H1 (cell line): ENCODE data around the gene DET1.

Experiments used
- CREB1 ChIP-seq: IDR thresholded peaks from 2 replicates; pipeline ENCODE4 v1.6.1; 2012; ENCODE audit warnings: inconsistent platforms
- EP300 ChIP-seq, 2 experiments: IDR thresholded peaks; 1 replicate in 1 of 2; 2 replicates in 1 of 2; pipeline ENCODE4 v1.6.1; 2011 to 2012; ENCODE audit warnings: low read depth in 2 of 2, low read length in 2 of 2, mild to moderate bottlenecking in 2 of 2, borderline replicate concordance in 1 of 2, inconsistent platforms in 1 of 2, moderate library complexity in 1 of 2
- TF ChIP-seq, protein P1 (sequence below), 3 experiments: IDR thresholded peaks; 1 replicate in 2 of 3; 2 replicates in 1 of 3; pipeline versions ENCODE4 v1.5.1 to v1.6.1; 2011; ENCODE audit warnings: low read length in 3 of 3, mild to moderate bottlenecking in 3 of 3, inconsistent platforms in 2 of 3, low read depth in 1 of 3, moderate library complexity in 1 of 3; ENCODE audit not compliant: insufficient read depth in 1 of 3; ENCODE audit errors: control extremely low read depth in 1 of 3

DNA sequence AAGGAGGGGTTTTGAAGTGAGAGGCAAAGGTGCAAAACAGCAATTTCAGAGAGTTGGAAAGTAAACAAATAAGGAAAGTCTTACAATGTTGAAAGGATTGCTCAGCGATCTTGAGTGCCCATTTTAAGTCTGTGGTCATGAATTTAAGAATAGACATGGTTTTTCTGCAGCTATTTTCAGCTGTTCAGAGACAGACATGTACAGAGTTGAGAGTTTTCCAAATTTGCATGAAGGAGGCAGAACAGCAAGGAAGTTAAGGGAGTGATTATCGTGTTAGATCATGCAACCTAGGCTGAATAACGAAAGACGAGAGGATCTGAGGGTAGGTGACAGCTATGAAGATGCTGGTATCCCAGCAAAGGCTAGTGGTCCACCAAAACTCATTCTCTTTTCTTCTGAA, 37.2 kb downstream of the DET1 start:
- TF ChIP-seq, protein P1, sequence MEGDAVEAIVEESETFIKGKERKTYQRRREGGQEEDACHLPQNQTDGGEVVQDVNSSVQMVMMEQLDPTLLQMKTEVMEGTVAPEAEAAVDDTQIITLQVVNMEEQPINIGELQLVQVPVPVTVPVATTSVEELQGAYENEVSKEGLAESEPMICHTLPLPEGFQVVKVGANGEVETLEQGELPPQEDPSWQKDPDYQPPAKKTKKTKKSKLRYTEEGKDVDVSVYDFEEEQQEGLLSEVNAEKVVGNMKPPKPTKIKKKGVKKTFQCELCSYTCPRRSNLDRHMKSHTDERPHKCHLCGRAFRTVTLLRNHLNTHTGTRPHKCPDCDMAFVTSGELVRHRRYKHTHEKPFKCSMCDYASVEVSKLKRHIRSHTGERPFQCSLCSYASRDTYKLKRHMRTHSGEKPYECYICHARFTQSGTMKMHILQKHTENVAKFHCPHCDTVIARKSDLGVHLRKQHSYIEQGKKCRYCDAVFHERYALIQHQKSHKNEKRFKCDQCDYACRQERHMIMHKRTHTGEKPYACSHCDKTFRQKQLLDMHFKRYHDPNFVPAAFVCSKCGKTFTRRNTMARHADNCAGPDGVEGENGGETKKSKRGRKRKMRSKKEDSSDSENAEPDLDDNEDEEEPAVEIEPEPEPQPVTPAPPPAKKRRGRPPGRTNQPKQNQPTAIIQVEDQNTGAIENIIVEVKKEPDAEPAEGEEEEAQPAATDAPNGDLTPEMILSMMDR (IDR thresholded peaks at IDR 0.05; ENCODE audit: control extremely low read depth in 1 of 3, insufficient read depth in 1 of 3, low read depth in 1 of 3, low read length in 3 of 3) = no peak
- TF ChIP-seq CREB1 (no peak), EP300 (IDR thresholded peaks at IDR 0.05; ENCODE audit: borderline replicate concordance in 1 of 2, low read depth in 2 of 2, low read length in 2 of 2) (no peak)
